K562 (cell line): ENCODE measurements around the gene RPP21. TPM values are rescaled to one million over a fixed set of nuclear protein-coding genes. Genes with fewer than 3 reads are reported as not detected.

Experiments used
- BCOR ChIP-seq: fragments of 450-650 bp; IDR thresholded peaks from 2 replicates; pipeline ENCODE4 v1.6.1; 2016
- CC2D1A ChIP-seq: fragments of 450-650 bp; IDR thresholded peaks from 2 replicates; pipeline ENCODE4 v1.6.1; 2017; ENCODE audit warnings: mild to moderate bottlenecking
- CXXC5 ChIP-seq: fragments of 250-450 bp; sonication (Bioruptor Pico); IDR thresholded peaks from 2 replicates; pipeline ENCODE4 v1.8.0; 2022; ENCODE audit warnings: inconsistent platforms, mild to moderate bottlenecking, moderate library complexity
- E2F8 ChIP-seq: fragments of 450-650 bp; IDR thresholded peaks from 2 replicates; pipeline ENCODE4 v1.7.1; 2018; ENCODE audit warnings: mild to moderate bottlenecking, low read depth; ENCODE audit not compliant: partially characterized antibody
- ELF1 ChIP-seq: fragments of 200-800 bp; sonication (Bioruptor generic); IDR thresholded peaks from 2 replicates; pipeline ENCODE4 v1.6.1; 2016; ENCODE audit warnings: missing genetic modification characterization, missing compliant biosample characterization
- FOXJ2 ChIP-seq: fragments of 200-800 bp; sonication (Bioruptor generic); IDR thresholded peaks from 2 replicates; pipeline ENCODE4 v1.6.1; 2016; ENCODE audit warnings: missing genetic modification characterization, missing compliant biosample characterization
- GABPA ChIP-seq: fragments of 200-800 bp; sonication (Bioruptor generic); conservative IDR thresholded peaks from 2 replicates; pipeline ENCODE4 v1.6.1; 2016; ENCODE audit warnings: low read depth, missing genetic modification characterization, missing compliant biosample characterization
- LCOR ChIP-seq: sonication (generic); formaldehyde crosslinking; IDR thresholded peaks from 2 replicates; pipeline ENCODE4 v1.8.0; 2022; ENCODE audit warnings: mild to moderate bottlenecking, missing genetic modification reagents
- MBD1 ChIP-seq: fragments of 250-450 bp; sonication (Bioruptor Pico); IDR thresholded peaks from 2 replicates; pipeline ENCODE4 v1.8.0; 2022; ENCODE audit warnings: inconsistent platforms
- MTA1 ChIP-seq: fragments of 450-650 bp; IDR thresholded peaks from 2 replicates; pipeline ENCODE4 v1.6.1; 2017; ENCODE audit warnings: borderline replicate concordance
- NFIC ChIP-seq: fragments of 450-650 bp; IDR thresholded peaks from 2 replicates; pipeline ENCODE4 v1.6.1; 2017; ENCODE audit warnings: mild to moderate bottlenecking, inconsistent platforms
- NR4A1 ChIP-seq, 2 experiments: fragments of 250-450 bp in 1 of 2; fragments of 450-650 bp in 1 of 2; sonication (Bioruptor Pico) in 1 of 2; IDR thresholded peaks; 2 replicates each; pipeline versions ENCODE4 v1.4.0 to v1.6.1; 2016 to 2020; ENCODE audit warnings: mild to moderate bottlenecking in 2 of 2, missing compliant biosample characterization in 1 of 2, missing genetic modification characterization in 1 of 2, moderate library complexity in 1 of 2
- PRMT5 ChIP-seq: sonication (generic); formaldehyde crosslinking; IDR thresholded peaks from 2 replicates; pipeline ENCODE4 v1.5.0; 2020; ENCODE audit warnings: missing genetic modification reagents
- SRSF3 ChIP-seq: fragments of 200-400 bp; formaldehyde crosslinking; IDR thresholded peaks from 2 replicates; pipeline ENCODE4 v1.6.1; 2016; ENCODE audit warnings: mild to moderate bottlenecking, low read length, moderate library complexity; ENCODE audit not compliant: insufficient read depth
- SUPT5H ChIP-seq: fragments of 450-650 bp; IDR thresholded peaks from 2 replicates; pipeline ENCODE4 v1.6.1; 2016
- ZNF253 ChIP-seq: fragments of 250-450 bp; sonication (Bioruptor Pico); conservative IDR thresholded peaks from 2 replicates; pipeline ENCODE4 v1.6.1; 2021; ENCODE audit warnings: mild to moderate bottlenecking
- ZNF431 ChIP-seq: sonication (generic); formaldehyde crosslinking; IDR thresholded peaks from 2 replicates; pipeline ENCODE4 v1.8.0; 2022; ENCODE audit warnings: mild to moderate bottlenecking, missing genetic modification reagents
- polyA plus RNA-seq, 8 experiments: library from polyadenylated mRNA; depleted of rRNA in 4 of 8; stranded (reverse) in 5 of 8; unstranded in 3 of 8; fragments of >200 nt; fragmentation: Nextera tagmentation in 2 of 8; fragmentation: Illumina TruSeq in 1 of 8; extraction: Ambion mirVana in 2 of 8; extraction: Trizol in 1 of 8; gene quantifications; 2 replicates each; pipeline versions ENCODE4 v1.2.1 to v1.2.3, GENCODE V29; 2011 to 2014; ENCODE audit warnings: inconsistent platforms in 1 of 8, missing spikeins in 1 of 8
- total RNA-seq, 7 experiments: library from RNA; depleted of rRNA in 6 of 7; stranded (reverse); fragments of >200 nt in 6 of 7; fragmentation: Illumina TruSeq in 2 of 7; extraction: Trizol in 2 of 7; gene quantifications; 2 replicates each; pipeline versions ENCODE4 v1.2.1 to v1.2.3, GENCODE V29; 2011 to 2021; ENCODE audit warnings: low replicate concordance in 1 of 7
- TF ChIP-seq, protein P1 (sequence below): fragments of 250-450 bp; sonication (Bioruptor Pico); IDR thresholded peaks from 2 replicates; pipeline ENCODE4 v1.4.0; 2020; ENCODE audit warnings: borderline replicate concordance
- TF ChIP-seq, protein P2 (sequence below): sonication (generic); formaldehyde crosslinking; IDR thresholded peaks from 2 replicates; pipeline ENCODE4 v1.8.1; 2023; ENCODE audit warnings: mild to moderate bottlenecking, missing genetic modification reagents, moderate library complexity
- TF ChIP-seq, protein P3 (sequence below): sonication (generic); formaldehyde crosslinking; IDR thresholded peaks from 2 replicates; pipeline ENCODE4 v1.8.0; 2022; ENCODE audit warnings: mild to moderate bottlenecking, missing genetic modification reagents

The RPP21 gene
- total and polyA plus RNA-seq, 9 of the 15 experiments (the other 6 are each of a cell fraction or from before 2014, with no cell fraction given) = 62.1 to 362 (median 166) TPM

DNA sequence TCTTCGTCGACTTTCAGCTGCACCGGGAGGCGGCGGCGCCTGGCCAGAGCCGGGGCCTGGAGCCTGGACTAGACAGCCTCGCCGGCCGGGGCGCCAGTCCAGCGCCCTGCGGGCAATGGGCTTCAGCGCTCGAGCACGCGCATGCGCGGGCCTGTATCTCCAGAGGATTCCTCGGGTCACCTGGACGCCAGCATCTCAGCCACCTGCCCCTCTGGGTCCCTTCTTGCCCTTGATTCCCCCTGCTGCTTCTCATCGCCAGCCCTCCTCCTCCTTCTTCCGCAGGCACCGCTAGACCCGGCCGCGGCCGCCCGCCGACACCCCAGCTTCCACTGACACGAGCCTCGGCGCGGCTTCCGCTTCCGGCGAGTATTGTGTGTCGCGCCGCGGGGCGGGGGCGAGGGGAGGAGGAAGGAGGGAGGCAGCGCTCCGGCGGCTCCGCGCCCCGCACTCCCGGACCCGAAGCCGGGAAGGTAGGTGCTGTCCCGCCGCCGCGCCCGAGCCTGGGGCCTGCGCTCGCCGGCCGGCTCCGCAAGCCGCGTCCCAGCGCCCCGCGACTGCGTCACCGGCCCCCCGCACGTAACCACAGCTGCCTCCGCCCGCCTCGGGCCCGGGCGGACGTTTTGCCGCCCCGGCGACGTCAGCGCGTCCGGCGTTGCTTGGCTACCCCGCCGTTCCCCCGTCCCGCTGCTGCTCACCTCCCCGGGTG, 18.3 kb upstream of the RPP21 start, which contains the start of gene TRIM39 (continued):
- TF ChIP-seq MBD1 (CRISPR knock-in tag) (no peak), SRSF3 (no peak), ELF1 (tag) (peak; percentile 96), FOXJ2 (tag) (peak; percentile 68; the same call in 1 of the 2 replicates), PRMT5 (CRISPR knock-in tag) (0 out of 2 replicates have a peak, but pooled peaks have one; percentile 2), ZNF431 (peak; percentile 38; the same call in 1 of the 2 replicates), NFIC (peak; percentile 36; the same call in 1 of the 2 replicates), BCOR (0 out of 2 replicates have a peak, but pooled peaks have one; percentile 25), E2F8 (peak; percentile 79), SUPT5H (peak; percentile 92), ZNF253 (no peak), MTA1 (peak; percentile 72; the same call in 1 of the 2 replicates), GABPA (tag) (peak; percentile 98), NR4A1 (CRISPR knock-in tag; IDR thresholded peaks at IDR 0.05) (no peak), NR4A1 (tag; IDR thresholded peaks at IDR 0.05) (no peak), LCOR (CRISPR knock-in tag) (peak; percentile 68; the same call in 1 of the 2 replicates), CXXC5 (peak; percentile 96), CC2D1A (no peak)
- TF ChIP-seq, protein P1, sequence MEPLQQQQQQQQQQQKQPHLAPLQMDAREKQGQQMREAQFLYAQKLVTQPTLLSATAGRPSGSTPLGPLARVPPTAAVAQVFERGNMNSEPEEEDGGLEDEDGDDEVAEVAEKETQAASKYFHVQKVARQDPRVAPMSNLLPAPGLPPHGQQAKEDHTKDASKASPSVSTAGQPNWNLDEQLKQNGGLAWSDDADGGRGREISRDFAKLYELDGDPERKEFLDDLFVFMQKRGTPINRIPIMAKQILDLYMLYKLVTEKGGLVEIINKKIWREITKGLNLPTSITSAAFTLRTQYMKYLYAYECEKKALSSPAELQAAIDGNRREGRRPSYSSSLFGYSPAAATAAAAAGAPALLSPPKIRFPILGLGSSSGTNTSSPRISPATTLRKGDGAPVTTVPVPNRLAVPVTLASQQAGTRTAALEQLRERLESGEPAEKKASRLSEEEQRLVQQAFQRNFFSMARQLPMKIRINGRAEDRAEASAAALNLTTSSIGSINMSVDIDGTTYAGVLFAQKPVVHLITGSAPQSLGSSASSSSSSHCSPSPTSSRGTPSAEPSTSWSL (CRISPR knock-in tag) = no peak
- TF ChIP-seq, protein P2, sequence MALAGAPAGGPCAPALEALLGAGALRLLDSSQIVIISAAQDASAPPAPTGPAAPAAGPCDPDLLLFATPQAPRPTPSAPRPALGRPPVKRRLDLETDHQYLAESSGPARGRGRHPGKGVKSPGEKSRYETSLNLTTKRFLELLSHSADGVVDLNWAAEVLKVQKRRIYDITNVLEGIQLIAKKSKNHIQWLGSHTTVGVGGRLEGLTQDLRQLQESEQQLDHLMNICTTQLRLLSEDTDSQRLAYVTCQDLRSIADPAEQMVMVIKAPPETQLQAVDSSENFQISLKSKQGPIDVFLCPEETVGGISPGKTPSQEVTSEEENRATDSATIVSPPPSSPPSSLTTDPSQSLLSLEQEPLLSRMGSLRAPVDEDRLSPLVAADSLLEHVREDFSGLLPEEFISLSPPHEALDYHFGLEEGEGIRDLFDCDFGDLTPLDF = 0 out of 2 replicates have a peak, but pooled peaks have one; percentile 6
- TF ChIP-seq, protein P3, sequence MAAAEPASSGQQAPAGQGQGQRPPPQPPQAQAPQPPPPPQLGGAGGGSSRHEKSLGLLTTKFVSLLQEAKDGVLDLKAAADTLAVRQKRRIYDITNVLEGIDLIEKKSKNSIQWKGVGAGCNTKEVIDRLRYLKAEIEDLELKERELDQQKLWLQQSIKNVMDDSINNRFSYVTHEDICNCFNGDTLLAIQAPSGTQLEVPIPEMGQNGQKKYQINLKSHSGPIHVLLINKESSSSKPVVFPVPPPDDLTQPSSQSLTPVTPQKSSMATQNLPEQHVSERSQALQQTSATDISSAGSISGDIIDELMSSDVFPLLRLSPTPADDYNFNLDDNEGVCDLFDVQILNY (CRISPR knock-in tag) = no peak
